Colonic mucosa (tissue), 4 donors: ENCODE measurements around the gene DYNLT3. TPM values are rescaled to one million over a fixed set of nuclear protein-coding genes. Genes with fewer than 3 reads are reported as not detected.

ENCODE experiments used
- DNase-seq: peaks from one replicate; pipeline ENCODE4 v3.0.0-alpha.2; 2020
- H3K27ac ChIP-seq: fragments of 200-600 bp; one replicate; pipeline ENCODE4 v1.8.0; 2021
- H3K27me3 ChIP-seq: fragments of 200-600 bp; one replicate; pipeline ENCODE4 v1.8.0; 2021
- H3K36me3 ChIP-seq: fragments of 200-600 bp; one replicate; pipeline ENCODE4 v1.8.0; 2021
- H3K4me1 ChIP-seq: fragments of 200-600 bp; one replicate; pipeline ENCODE4 v1.8.0; 2021; ENCODE audit warnings: mild to moderate bottlenecking
- H3K4me3 ChIP-seq: fragments of 200-600 bp; one replicate; pipeline ENCODE4 v1.8.0; 2021
- H3K9ac ChIP-seq, 2 donors: one replicate each; pipeline ENCODE4 v1.7.0; 2013; ENCODE audit warnings: control low read depth in 2 of 2, low read depth in 2 of 2, low read length in 2 of 2
- H3K9me3 ChIP-seq: fragments of 200-600 bp; one replicate; pipeline ENCODE4 v1.8.0; 2021
- intact Hi-C: fragments of 100-400 bp; cut with DNase I; formaldehyde crosslinking; loops from one replicate; pipeline ENCODE4 v1.14.1; 2022
- total RNA-seq, 2 donors: library from RNA; stranded (reverse); fragmentation: NEBNext Ultra II Directional in 1 of 2; extraction: Animal tissue kit (Norgen Biotek cat#: 25700) in 1 of 2; gene quantifications; one replicate each; pipeline ENCODE4 v1.2.1, GENCODE V29; 2021
- TF ChIP-seq, protein P1 (sequence below): fragments of 200-600 bp; IDR thresholded peaks from one replicate; pipeline ENCODE4 v1.8.0; 2022; ENCODE audit warnings: antibody characterized with exemption, mild to moderate bottlenecking
- donor health status: healthy.
- donor health status: DM: no; HTN: no; CAD: no.
- donor health status: DM: no; HTN: no; CAD: no.

DYNLT3 gene
- total RNA-seq, 2 donors from 2014 or later: 17.2 to 22.2 TPM

DNA sequence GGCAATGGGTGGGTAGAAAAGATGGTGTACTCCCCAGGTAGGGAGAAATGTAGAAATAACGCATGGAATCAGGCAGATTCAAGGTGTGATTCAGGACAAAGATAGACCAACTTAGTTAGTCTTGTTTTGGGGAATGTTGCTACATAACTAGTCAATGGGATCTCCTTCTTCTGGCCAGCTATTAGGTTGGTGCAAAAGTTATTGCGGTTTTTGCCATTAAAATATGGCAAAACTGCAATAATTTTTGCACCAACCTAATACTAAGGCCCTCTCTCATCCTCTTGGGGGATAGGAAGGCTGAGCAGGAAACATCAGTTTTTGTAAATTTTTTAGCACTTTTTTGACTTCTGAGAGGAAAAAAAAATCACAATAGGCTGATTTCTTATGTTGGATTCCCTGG, 44.3 kb downstream of the DYNLT3 start:
- intact Hi-C loops: no loop called here

DNA sequence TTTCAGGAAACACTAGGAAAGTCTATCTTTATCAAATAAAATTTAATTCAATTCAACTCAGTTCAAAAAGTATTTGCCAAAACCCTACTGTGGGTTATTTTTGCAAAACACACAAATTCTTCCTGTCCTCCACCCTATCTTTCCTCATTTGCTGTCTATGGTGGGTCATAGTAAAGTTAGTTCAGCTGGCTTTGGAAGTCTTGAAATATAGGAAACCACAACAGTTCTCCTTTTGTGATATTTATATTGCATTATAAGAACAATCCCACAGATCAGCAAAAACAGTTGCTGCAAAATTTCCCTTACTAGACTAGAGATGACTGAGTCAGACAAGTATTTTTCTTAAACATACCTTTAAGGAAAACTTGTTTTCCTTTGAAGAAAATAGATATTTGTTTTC, 45.3 kb downstream of the DYNLT3 start:
- intact Hi-C loops: no loop called here
- Histone ChIP-seq H3K9me3 (no peaks in the 10 kb centered on the region), H3K4me3 (no peak overlapping the region), H3K4me1 (no peaks in the 10 kb centered on the region), H3K9ac (no peak overlapping the region), H3K27ac (no peak overlapping the region), H3K36me3 (no peaks in the 10 kb centered on the region), H3K27me3 (no peaks in the 10 kb centered on the region)
- TF ChIP-seq, protein P1, sequence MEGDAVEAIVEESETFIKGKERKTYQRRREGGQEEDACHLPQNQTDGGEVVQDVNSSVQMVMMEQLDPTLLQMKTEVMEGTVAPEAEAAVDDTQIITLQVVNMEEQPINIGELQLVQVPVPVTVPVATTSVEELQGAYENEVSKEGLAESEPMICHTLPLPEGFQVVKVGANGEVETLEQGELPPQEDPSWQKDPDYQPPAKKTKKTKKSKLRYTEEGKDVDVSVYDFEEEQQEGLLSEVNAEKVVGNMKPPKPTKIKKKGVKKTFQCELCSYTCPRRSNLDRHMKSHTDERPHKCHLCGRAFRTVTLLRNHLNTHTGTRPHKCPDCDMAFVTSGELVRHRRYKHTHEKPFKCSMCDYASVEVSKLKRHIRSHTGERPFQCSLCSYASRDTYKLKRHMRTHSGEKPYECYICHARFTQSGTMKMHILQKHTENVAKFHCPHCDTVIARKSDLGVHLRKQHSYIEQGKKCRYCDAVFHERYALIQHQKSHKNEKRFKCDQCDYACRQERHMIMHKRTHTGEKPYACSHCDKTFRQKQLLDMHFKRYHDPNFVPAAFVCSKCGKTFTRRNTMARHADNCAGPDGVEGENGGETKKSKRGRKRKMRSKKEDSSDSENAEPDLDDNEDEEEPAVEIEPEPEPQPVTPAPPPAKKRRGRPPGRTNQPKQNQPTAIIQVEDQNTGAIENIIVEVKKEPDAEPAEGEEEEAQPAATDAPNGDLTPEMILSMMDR: no peak
- DNase-seq: no peak

More for the DNA sequence above, 44.3 kb downstream of the DYNLT3 start:
- Histone ChIP-seq H3K27ac (no peak overlapping the region), H3K27me3 (no peaks in the 10 kb centered on the region), H3K4me1 (no peaks in the 10 kb centered on the region), H3K9ac (no peak overlapping the region), H3K36me3 (no peaks in the 10 kb centered on the region), H3K9me3 (no peaks in the 10 kb centered on the region), H3K4me3 (no peak overlapping the region)
- DNase-seq: no peak
- TF ChIP-seq, protein P1: no peak

DNA sequence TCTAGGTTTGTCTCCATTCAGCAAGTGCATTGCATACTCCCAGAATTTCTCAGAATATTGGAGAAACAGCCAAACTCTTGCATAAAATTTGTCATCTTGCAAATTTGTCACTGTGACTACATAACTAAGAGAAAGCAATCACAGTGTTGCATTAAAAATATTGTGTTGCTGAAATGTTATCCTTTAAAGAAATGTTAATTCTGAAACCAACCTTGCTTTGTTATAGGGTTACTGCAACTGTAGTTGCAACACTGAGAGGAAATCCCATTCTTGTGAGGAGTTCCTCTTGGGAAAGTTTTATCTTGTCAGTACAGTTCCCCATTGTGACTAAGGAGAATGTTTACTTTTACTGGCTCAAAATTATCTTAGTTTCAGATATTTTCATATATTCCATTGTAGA, 46.7 kb downstream of the DYNLT3 start:
- TF ChIP-seq, protein P1: no peak
- no peak for DNase-seq
- H3K27ac ChIP-seq: no peak overlapping the region
- no peak overlapping the region for H3K4me3 ChIP-seq
- no peaks in the 10 kb centered on the region for H3K9me3 ChIP-seq
- no peaks in the 10 kb centered on the region for H3K27me3 ChIP-seq
- H3K4me1 ChIP-seq: no peaks in the 10 kb centered on the region
- intact Hi-C loops: no loop called here
- no peak overlapping the region for H3K9ac ChIP-seq
- H3K36me3 ChIP-seq: no peaks in the 10 kb centered on the region

DNA sequence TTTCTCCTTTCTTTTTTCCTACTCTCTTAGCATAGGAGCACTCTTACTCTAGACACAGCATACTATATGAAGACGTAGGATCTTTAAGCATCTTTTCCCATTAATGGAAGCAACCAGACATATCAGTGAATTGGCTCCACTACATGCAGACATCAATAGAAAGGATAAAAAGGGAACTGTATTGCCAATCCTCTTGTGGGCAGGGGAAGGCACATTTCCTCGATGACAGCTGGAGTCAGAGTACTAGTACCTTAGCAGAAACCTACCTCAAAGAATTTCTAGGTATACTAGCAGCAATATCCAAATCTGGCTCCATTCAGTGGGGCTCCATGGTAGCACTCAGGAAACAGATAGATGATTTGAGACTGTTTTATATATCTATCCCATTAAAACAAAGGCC, 47.4 kb downstream of the DYNLT3 start:
- H3K4me3 ChIP-seq: no peak overlapping the region
- H3K9ac ChIP-seq: no peak overlapping the region
- no peaks in the 10 kb centered on the region for H3K4me1 ChIP-seq
- no peak overlapping the region for H3K27ac ChIP-seq
- DNase-seq: no peak
- H3K36me3 ChIP-seq: no peaks in the 10 kb centered on the region
- H3K9me3 ChIP-seq: no peaks in the 10 kb centered on the region
- TF ChIP-seq, protein P1: no peak
- H3K27me3 ChIP-seq: no peaks in the 10 kb centered on the region
- intact Hi-C loops: no loop called here

DNA sequence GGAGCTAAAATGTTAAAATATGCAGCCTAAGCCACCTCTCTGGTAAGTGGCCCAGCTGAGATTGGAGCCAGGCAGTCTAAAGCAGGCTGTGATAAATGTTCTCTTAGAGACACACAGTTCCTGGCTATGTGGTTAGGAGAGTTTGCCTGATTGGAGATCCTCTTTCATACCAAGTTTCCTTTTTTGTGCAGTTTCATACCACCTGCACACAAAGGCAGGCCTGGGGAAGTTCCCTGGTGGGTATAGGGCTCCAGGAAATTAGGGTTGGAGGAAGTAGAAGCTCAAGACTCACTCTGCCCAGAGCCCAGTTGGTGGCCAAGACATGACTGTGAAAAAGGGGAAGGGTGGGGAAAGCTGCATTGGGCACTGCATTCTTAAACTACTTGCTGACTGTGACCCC, 50.6 kb downstream of the DYNLT3 start:
- H3K36me3 ChIP-seq: no peaks in the 10 kb centered on the region
- no peak overlapping the region for H3K4me3 ChIP-seq
- intact Hi-C loops: no loop called here
- DNase-seq: no peak
- H3K4me1 ChIP-seq: no peaks in the 10 kb centered on the region
- no peak overlapping the region for H3K9ac ChIP-seq
- H3K27me3 ChIP-seq: no peaks in the 10 kb centered on the region
- TF ChIP-seq, protein P1: no peak
- no peak overlapping the region for H3K27ac ChIP-seq
- no peaks in the 10 kb centered on the region for H3K9me3 ChIP-seq

DNA sequence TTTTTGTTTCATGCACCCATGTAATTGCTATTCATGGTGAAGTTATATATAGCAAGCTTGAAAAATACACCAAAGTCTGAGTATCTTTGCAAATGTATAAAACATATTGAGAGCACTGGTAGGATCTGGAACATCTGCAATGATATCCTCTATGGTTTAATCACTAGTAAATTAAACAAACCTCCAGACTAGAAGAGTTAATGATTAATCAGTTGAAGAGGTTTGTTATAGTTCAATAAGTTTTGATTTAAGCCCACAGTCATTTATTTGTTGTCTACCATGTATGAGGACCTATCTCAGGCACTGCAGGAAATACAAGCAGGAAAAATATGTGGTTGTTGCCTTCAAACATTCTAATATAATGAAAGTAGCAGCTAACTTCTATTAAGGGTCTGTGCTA, 51.1 kb downstream of the DYNLT3 start:
- TF ChIP-seq, protein P1: no peak
- DNase-seq: no peak
- Histone ChIP-seq H3K9me3 (no peaks in the 10 kb centered on the region), H3K27me3 (no peaks in the 10 kb centered on the region), H3K4me3 (no peak overlapping the region), H3K4me1 (no peaks in the 10 kb centered on the region), H3K36me3 (no peaks in the 10 kb centered on the region), H3K27ac (no peak overlapping the region), H3K9ac (no peak overlapping the region)
- intact Hi-C loops: no loop called here
